ENCODE data around the gene ANKS6. TPM values are rescaled to one million over a fixed set of nuclear protein-coding genes. Genes with fewer than 3 reads are reported as not detected.
A peak's percentile ranks its signal among the peaks of the same experiment; 100 is the strongest.

Gene ANKS6
- total RNA-seq, 1 experiment from 2014 or later = 21.1 TPM

- H3K27me3 Mint-ChIP-seq (ENCODE audit: insufficient read depth, unreplicated experiment) = no peaks in the 10 kb centered on the region
- peak overlapping the region; percentile 80 for H3K4me3 Mint-ChIP-seq (ENCODE audit: unreplicated experiment)
Observed at GRCh38 chr9:98807814-98808195, 11.4 kb upstream of the ANKS6 start.

GRCh38 chr9:98807070-98807813, 10.9 kb upstream of the ANKS6 start, which contains the start of gene GALNT12:
Gene GALNT12 (plus strand): TSS chr9:98807670. CDS start chr9:98807699, 29 bp downstream.
- H3K9me3 Mint-ChIP-seq (ENCODE audit: unreplicated experiment) = no peaks in the 10 kb centered on the region
- H3K4me1 Mint-ChIP-seq (ENCODE audit: low read depth, unreplicated experiment) = peaks cover 30% of the 10 kb centered on the region
- H3K4me1 ChIP-seq = peaks cover 33% of the 10 kb centered on the region
- H3K27ac Mint-ChIP-seq (ENCODE audit: unreplicated experiment) = no peak within 1 kb of the TSS
- H3K36me3 ChIP-seq (ENCODE audit: control insufficient read depth, insufficient read depth, low read length) = no peaks in the 10 kb centered on the region
- POLR2A ChIA-PET = no interaction called here
- H3K27me3 ChIP-seq (replicated peaks; ENCODE audit: control insufficient read depth, insufficient read depth, low read length) = no peaks in the 10 kb centered on the region
- TF ChIP-seq CTCF (IDR thresholded peaks at IDR 0.05; ENCODE audit: insufficient read depth in 1 of 2, low read depth in 1 of 2, low read length in 1 of 2, severe bottlenecking in 1 of 2, unreplicated experiment in 1 of 2) = no peak
- peak within 1 kb of the TSS; percentile 80 for H3K4me3 Mint-ChIP-seq (ENCODE audit: unreplicated experiment)
- CTCF ChIA-PET = interaction anchor here (0.9 to 1.7 kb wide), 2 partner anchors 12 to 32 kb away, joined by 3 to 5 read pairs; no protein-coding TSS in a partner anchor
- H3K4me3 ChIP-seq (ENCODE audit: low read depth, low read length) = peak within 1 kb of the TSS; percentile 65
- H3K36me3 Mint-ChIP-seq (ENCODE audit: insufficient read depth, unreplicated experiment) = no peaks in the 10 kb centered on the region
- H3K9me3 ChIP-seq = no peaks in the 10 kb centered on the region
- BruUV-seq (replicated peaks) = no TSS peak
- DNase-seq = peak in 1 of 2 experiments; percentile 59
- H3K27me3 Mint-ChIP-seq (ENCODE audit: insufficient read depth, unreplicated experiment) = no peaks in the 10 kb centered on the region
- intact Hi-C loops (cut with micrococcal nuclease; ENCODE audit: unreplicated experiment) = no loop called here

More at GRCh38 chr9:98807814-98808195, 11.4 kb upstream of the ANKS6 start:
- Histone ChIP-seq H3K4me1 (peaks cover 33% of the 10 kb centered on the region), H3K36me3 (ENCODE audit: control insufficient read depth, insufficient read depth, low read length) (no peaks in the 10 kb centered on the region), H3K9me3 (no peaks in the 10 kb centered on the region), H3K27me3 (replicated peaks; ENCODE audit: control insufficient read depth, insufficient read depth, low read length) (no peaks in the 10 kb centered on the region), H3K4me3 (ENCODE audit: low read depth, low read length) (peak overlapping the region; percentile 65)
- Mint-ChIP-seq H3K9me3 (ENCODE audit: unreplicated experiment) (peaks cover 4% of the 10 kb centered on the region), H3K36me3 (ENCODE audit: insufficient read depth, unreplicated experiment) (no peaks in the 10 kb centered on the region), H3K27ac (ENCODE audit: unreplicated experiment) (no peak overlapping the region), H3K4me1 (ENCODE audit: low read depth, unreplicated experiment) (peaks cover 30% of the 10 kb centered on the region)
- CTCF ChIA-PET = interaction anchor here (1.7 kb wide), 1 partner anchor 12 kb away, joined by 5 read pairs; no protein-coding TSS in a partner anchor
- DNase-seq = peak in 1 of 2 experiments; percentile 24
- no peak for TF ChIP-seq CTCF (IDR thresholded peaks at IDR 0.05; ENCODE audit: insufficient read depth in 1 of 2, low read depth in 1 of 2, low read length in 1 of 2, severe bottlenecking in 1 of 2, unreplicated experiment in 1 of 2)
- POLR2A ChIA-PET = interaction anchor here (0.5 kb wide), 1 partner anchor 1110 kb away, joined by 4 read pairs; the partner anchor contains the start of gene XPA
- no TSS peak for BruUV-seq (replicated peaks)
- intact Hi-C loops (cut with micrococcal nuclease; ENCODE audit: unreplicated experiment) = no loop called here

- H3K4me1 ChIP-seq = peaks cover 33% of the 10 kb centered on the region
- BruUV-seq (replicated peaks) = no TSS peak
- ChIA-PET POLR2A (no interaction called here), CTCF (interaction anchor here (0.8 to 1.7 kb wide), 3 partner anchors 11 to 334 kb away, joined by 3 to 7 read pairs (median 5); no protein-coding TSS in a partner anchor)
- no peak for DNase-seq
- H3K36me3 Mint-ChIP-seq (ENCODE audit: insufficient read depth, unreplicated experiment) = no peaks in the 10 kb centered on the region
- H3K27me3 ChIP-seq (replicated peaks; ENCODE audit: control insufficient read depth, insufficient read depth, low read length) = no peaks in the 10 kb centered on the region; the same call in 1 of the 2 replicates
- TF ChIP-seq CTCF (IDR thresholded peaks at IDR 0.05; ENCODE audit: insufficient read depth in 1 of 2, low read depth in 1 of 2, low read length in 1 of 2, severe bottlenecking in 1 of 2, unreplicated experiment in 1 of 2) = no peak
- no peak overlapping the region for H3K27ac Mint-ChIP-seq (ENCODE audit: unreplicated experiment)
- intact Hi-C loops (cut with micrococcal nuclease; ENCODE audit: unreplicated experiment) = no loop called here
- H3K4me3 ChIP-seq (ENCODE audit: low read depth, low read length) = no peak overlapping the region
- peaks cover 30% of the 10 kb centered on the region for H3K4me1 Mint-ChIP-seq (ENCODE audit: low read depth, unreplicated experiment)
- no peaks in the 10 kb centered on the region for H3K9me3 ChIP-seq
- H3K36me3 ChIP-seq (ENCODE audit: control insufficient read depth, insufficient read depth, low read length) = no peaks in the 10 kb centered on the region
- peak overlapping the region; percentile 80 for H3K4me3 Mint-ChIP-seq (ENCODE audit: unreplicated experiment)
- no peaks in the 10 kb centered on the region for H3K27me3 Mint-ChIP-seq (ENCODE audit: insufficient read depth, unreplicated experiment)
- no peaks in the 10 kb centered on the region for H3K9me3 Mint-ChIP-seq (ENCODE audit: unreplicated experiment)
Observed at GRCh38 chr9:98806394-98807035, 10.2 kb upstream of the ANKS6 start.

Data from Caco-2 (cell line).